KOPT-K1 (cell line): ENCODE results near the gene GP9.
"Not testable (repeated sequence)": the region's sequence is repeated elsewhere in the genome, so short reads cannot be mapped to it uniquely, and the experiment has no call there.

Source experiments
- H3K27ac ChIP-seq: fragments of 200-600 bp; sonication (generic); 2 replicates; pipeline ENCODE4 v1.5.1; 2016; ENCODE audit warnings: antibody characterized with exemption, mild to moderate bottlenecking, low read depth, low read length; ENCODE audit not compliant: poor library complexity, severe bottlenecking
- H3K36me3 ChIP-seq: fragments of 200-600 bp; sonication (generic); 2 replicates; pipeline ENCODE4 v1.5.1; 2017; ENCODE audit warnings: antibody characterized with exemption, mild to moderate bottlenecking, low read length, moderate library complexity; ENCODE audit not compliant: insufficient read depth
- H3K9me3 ChIP-seq: fragments of 200-600 bp; sonication (generic); 2 replicates; pipeline ENCODE4 v1.5.1; 2017; ENCODE audit warnings: antibody characterized with exemption, low read length, mild to moderate bottlenecking; ENCODE audit not compliant: insufficient read depth, poor library complexity, severe bottlenecking

The GP9 gene

DNA sequence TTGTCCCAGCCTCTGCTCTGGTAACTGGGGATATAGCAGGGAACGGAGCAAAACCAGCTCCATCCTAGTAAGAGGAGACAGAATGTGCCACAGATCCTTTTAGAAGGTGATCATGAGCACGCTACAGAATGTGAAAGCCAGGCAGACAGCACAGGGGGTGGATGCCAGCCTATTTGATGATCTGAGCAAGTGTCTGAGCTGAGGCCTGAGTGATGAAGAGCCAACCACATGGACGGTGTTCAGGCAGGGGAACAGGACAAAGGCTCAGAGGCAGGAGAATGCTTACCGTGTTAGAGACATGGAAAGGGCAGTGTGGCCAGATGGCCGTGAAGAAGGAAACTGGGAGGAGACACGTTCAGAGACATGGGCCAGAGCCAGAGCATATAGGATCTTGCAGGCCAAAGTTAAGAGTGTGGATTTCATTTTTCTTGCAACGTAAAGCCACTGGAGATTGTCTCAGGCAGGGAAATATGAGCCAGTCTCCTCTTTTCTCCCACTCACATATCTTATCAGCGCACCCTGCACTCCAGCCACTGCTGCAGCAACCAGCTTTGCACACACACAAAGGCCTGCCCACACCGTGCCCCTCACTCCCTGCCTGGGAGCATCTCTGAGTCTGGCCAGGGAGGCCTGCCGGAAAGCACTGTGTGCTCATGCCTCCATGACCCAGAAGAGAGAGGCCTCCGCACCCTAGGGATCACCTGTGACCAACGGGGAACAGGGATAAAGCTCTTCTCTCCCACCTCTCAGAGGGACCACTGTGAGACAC lies 41.0 kb downstream of the GP9 start:
- no peak overlapping the region for H3K27ac ChIP-seq
- peaks cover 8% of the 10 kb centered on the region; the same call in 1 of the 2 replicates for H3K36me3 ChIP-seq
- H3K9me3 ChIP-seq: no peaks in the 10 kb centered on the region

DNA sequence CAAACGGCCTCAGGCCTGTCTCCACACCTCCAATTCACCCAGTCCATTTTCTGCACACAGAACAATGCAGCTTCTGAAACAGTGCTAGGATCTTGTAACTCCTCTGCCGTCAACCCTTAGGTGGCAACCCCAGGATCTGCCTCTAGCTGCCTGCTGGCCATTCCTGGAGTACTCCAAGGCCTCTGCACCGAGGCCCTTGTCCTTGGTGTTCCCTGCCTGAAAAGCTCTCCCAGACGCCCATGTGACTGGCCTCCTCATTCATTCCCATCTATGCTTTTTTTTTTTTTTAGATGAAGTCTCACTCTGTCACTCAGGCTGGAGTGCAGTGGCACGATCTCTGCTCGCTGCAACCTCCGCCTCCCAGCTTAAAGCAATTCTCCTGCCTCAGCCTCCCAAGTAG lies 42.7 kb downstream of the GP9 start:
- Histone ChIP-seq H3K27ac (no peak overlapping the region), H3K36me3 (peaks cover 18% of the 10 kb centered on the region; the same call in 1 of the 2 replicates), H3K9me3 (no peaks in the 10 kb centered on the region)

DNA sequence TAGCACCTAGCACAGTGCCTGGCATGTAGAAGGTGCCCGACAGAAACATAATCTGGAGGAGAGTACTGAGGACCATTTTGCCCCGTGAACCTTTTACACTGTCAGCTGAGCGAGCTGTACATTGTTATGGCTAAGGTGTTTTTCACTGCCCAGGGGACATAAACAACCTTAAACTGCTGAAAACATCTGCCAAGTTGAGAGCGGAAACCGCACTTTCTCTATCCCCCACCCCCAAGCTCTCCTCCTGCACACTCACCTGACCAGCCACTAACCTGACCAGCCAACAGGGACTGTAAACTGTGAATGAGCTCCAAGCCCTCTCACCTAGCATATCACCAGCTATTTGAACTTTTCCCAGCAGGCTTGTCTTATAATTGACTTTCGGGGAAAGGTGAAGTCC lies 43.5 kb downstream of the GP9 start:
- H3K36me3 ChIP-seq: peaks cover 23% of the 10 kb centered on the region; the same call in 1 of the 2 replicates
- no peaks in the 10 kb centered on the region for H3K9me3 ChIP-seq
- no peak overlapping the region for H3K27ac ChIP-seq

DNA sequence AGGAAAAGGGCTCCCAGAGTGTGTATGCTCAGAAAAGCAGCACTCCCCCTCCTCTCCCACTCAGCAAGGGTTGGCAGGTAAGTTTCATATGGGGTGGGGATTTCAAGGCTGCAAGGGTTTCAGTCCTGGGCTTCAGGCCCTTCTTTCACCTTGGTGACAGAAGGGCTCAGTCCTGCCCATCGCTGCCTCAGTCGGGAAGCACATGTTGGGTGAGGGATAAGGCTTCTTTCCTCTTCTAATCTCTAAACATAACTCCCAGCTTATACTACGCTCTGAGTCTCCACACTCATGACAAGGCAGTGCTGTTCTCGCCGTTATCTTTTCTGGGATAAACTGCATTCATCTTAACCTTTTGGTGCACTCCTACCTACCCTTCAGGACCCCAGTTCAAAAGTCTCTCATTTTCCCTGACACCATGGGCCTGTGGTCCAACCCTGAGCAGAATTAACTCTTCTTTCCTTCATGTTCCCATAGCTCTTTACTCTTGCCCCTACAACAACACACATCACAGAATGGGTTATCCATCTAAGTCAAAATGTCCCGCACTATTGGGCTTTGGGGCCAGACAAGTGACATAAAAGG lies 44.0 kb downstream of the GP9 start:
- Histone ChIP-seq H3K27ac (no peak overlapping the region), H3K9me3 (no peaks in the 10 kb centered on the region), H3K36me3 (peaks cover 23% of the 10 kb centered on the region; the same call in 1 of the 2 replicates)

DNA sequence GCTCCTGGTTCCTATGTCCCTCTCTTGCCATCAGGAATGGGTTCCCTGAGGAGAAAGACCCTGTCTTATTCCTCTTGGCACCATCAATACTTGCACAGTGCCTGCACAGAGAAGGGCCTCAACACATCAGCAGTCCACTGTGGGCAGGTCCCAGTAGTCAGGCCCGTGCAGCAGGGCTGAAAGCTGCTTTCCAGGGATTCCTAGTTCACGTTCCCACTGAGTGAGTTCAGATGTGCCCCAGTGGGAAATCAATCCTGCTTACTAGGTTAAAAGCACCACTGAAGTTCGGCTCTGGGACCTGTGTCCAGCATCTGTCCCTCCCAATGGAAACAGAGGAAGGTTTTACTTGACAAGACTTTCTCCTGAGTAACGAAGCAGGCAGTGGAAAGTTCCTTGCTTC lies 45.3 kb downstream of the GP9 start:
- H3K9me3 ChIP-seq: no peaks in the 10 kb centered on the region
- no peak overlapping the region for H3K27ac ChIP-seq
- peaks cover 33% of the 10 kb centered on the region; the same call in 1 of the 2 replicates for H3K36me3 ChIP-seq

DNA sequence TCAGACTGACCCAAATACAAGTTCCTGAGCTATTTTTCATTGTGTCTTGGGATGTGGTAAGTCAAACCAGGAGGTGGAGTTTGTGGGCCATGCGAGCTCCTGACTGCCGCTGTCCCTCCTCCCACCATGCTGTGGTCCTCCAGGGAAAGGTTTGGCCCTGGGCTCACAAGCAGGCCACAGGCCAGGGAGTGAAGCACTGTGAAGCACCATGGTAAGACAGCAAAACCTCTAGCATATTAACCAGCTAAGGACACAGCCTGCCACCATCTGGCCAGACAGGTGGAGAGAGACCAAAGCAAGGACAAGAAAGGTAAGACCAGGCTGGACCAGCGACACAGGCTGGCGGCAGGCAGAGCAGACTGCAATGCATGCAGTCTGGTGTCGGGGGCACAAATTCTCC lies 45.7 kb downstream of the GP9 start:
- no peaks in the 10 kb centered on the region for H3K9me3 ChIP-seq
- H3K36me3 ChIP-seq: peaks cover 33% of the 10 kb centered on the region; the same call in 1 of the 2 replicates
- H3K27ac ChIP-seq: no peak overlapping the region

DNA sequence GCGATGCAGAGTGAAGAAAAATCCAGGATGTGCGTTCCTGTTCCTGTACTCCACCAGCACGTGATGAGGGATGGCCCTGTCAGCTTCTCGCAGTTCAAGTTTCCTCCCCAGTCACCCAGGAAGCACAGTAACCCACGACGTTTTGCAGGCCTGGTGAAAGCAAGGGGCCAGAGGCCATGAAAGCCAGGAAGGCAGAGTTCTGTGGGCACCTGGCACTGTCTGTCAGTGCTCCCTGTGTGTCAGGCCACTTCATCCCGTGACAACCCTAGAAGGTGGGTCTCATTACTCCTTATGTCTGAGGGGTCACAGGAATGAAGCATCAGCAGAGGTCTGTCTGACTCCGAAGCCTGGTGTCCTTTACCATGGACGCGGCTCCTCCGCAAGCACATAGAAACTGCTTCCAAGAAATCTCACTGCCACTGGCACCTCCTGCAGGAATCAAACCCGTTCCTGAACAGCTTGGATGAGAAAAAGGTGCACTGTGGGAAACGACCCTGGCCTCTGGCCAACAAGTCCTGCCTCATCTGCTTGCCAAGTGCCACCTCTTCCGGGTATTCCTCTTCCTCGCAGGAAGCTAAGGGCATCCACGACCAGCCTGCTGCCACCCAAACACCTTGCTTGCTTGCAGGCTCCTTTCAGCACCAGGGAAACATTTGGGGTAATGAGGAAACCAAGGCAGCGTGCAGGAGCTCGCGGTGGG lies 46.4 kb downstream of the GP9 start:
- H3K36me3 ChIP-seq: peaks cover 33% of the 10 kb centered on the region; the same call in 1 of the 2 replicates
- no peak overlapping the region for H3K27ac ChIP-seq
- no peaks in the 10 kb centered on the region for H3K9me3 ChIP-seq

DNA sequence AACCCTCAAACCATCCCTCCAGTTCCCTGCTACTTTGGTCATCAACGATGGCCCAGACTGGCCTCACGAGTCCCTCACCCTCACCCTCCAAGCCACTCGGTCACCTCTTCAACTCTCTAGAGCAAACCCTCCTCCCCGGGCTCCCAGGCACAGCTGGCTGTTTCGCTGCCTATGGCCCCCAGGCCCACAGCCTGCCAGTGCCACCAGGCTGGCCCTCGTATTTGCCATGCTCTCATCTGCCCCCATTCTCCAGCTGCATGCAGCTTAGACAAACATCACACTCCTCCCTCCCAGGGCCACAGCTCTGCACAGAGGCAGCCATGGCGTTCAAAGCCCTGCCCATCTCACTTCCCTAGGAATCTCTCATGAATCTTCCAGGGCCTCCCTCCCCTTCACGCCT lies 47.2 kb downstream of the GP9 start:
- H3K9me3 ChIP-seq: no peaks in the 10 kb centered on the region
- H3K27ac ChIP-seq: no peak overlapping the region
- peaks cover 38% of the 10 kb centered on the region for H3K36me3 ChIP-seq

DNA sequence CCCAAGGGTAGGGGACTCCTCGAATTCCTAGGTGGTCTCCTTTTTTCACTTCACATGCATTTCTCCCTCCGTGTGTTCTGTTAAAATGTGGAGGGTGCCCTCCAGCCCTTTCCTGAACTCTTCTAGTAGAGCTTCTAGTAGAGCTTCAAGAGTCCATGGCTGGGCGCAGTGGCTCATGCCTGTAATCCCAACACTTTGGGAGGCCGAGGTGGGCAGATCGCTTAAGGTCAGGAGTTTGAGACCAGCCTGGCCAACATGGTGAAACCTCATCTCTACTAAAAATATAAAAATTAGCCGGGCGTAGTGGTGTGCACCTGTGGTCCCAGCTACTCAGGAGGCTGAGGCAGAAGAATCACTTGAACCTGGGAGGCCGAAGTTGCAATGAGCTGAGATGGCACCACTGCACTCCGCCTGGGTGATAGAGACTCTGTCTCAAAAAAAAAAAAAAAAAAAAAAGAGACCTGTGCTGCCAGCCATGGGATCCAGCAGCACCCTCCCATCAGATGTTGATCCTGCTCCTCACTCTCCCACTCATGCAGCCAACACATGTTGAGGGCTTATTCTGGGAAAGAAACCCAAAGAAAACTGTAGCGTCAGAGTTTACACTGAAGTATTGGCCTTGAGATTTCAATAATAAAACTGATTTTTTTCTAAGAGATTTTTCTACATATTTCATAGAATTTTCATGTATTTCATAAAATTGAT lies 50.6 kb downstream of the GP9 start:
- H3K9me3 ChIP-seq, H3K27ac ChIP-seq: not testable (repeated sequence)
- H3K36me3 ChIP-seq: peaks cover 43% of the 10 kb centered on the region
